ENCODE results near the gene PLEKHB2.

- no peak for TF ChIP-seq CTCF (IDR thresholded peaks at IDR 0.05)
- TF ChIP-seq USF1 (CRISPR knock-in tag; IDR thresholded peaks at IDR 0.05) = no peak
- no peak for TF ChIP-seq PREB (CRISPR knock-in tag; IDR thresholded peaks at IDR 0.05; ENCODE audit: borderline replicate concordance)
Measured at GRCh38 chr2:131103165-131103564, 2.0 kb upstream of the PLEKHB2 start.
